CD14-positive monocyte (primary cell): Measurements from ENCODE around the gene EARS2. TPM values are rescaled to one million over a fixed set of nuclear protein-coding genes. Genes with fewer than 3 reads are reported as not detected.

Experiments
- DNase-seq, 3 donors: peaks; one replicate each; pipeline ENCODE4 v3.0.0-alpha.2; 2011 to 2022
- H2AFZ ChIP-seq: 2 replicates; pipeline ENCODE4 v1.6.0; 2012; ENCODE audit warnings: mild to moderate bottlenecking, low read depth, low read length, inconsistent platforms; ENCODE audit not compliant: insufficient read depth, poor library complexity, severe bottlenecking
- H3K27ac ChIP-seq, 2 donors: 1 replicate in 1 of 2; 2 replicates in 1 of 2; pipeline ENCODE4 v1.5.1; 2012 to 2013; ENCODE audit warnings: low read length in 2 of 2, control low read depth in 1 of 2, inconsistent platforms in 1 of 2, low read depth in 1 of 2, mild to moderate bottlenecking in 1 of 2
- H3K27me3 ChIP-seq, 2 donors: one replicate each; pipeline versions ENCODE4 v1.6.0 to v1.6.1; 2011 to 2013; ENCODE audit warnings: low read length in 2 of 2; ENCODE audit not compliant: control insufficient read depth in 2 of 2, insufficient read depth in 2 of 2
- H3K36me3 ChIP-seq, 2 donors: replicated peaks in 1 of 2; 1 replicate in 1 of 2; 2 replicates in 1 of 2; pipeline versions ENCODE4 v1.5.1 to v1.6.1; 2012 to 2013; ENCODE audit warnings: low read length in 2 of 2, control low read depth in 1 of 2, inconsistent platforms in 1 of 2, mild to moderate bottlenecking in 1 of 2; ENCODE audit not compliant: insufficient read depth in 2 of 2, control insufficient read depth in 1 of 2
- H3K4me1 ChIP-seq, 2 donors: 1 replicate in 1 of 2; 2 replicates in 1 of 2; pipeline versions ENCODE4 v1.5.1 to v1.6.1; 2012 to 2013; ENCODE audit warnings: low read length in 2 of 2, control low read depth in 1 of 2, inconsistent platforms in 1 of 2, mild to moderate bottlenecking in 1 of 2, moderate library complexity in 1 of 2; ENCODE audit not compliant: insufficient read depth in 2 of 2, control insufficient read depth in 1 of 2
- H3K4me2 ChIP-seq: replicated peaks from 2 replicates; pipeline ENCODE3; 2012; ENCODE audit warnings: low read length, moderate library complexity, mild to moderate bottlenecking; ENCODE audit not compliant: poor library complexity, severe bottlenecking; ENCODE audit errors: extremely low read depth
- H3K4me3 ChIP-seq, 3 experiments: fragments of 200-600 bp in 1 of 3; sonication (generic) in 1 of 3; replicated peaks in 1 of 3; 1 replicate in 2 of 3; 2 replicates in 1 of 3; pipeline ENCODE4 v1.5.1; 2011 to 2013; ENCODE audit warnings: low read length in 3 of 3, mild to moderate bottlenecking in 3 of 3, control low read depth in 2 of 3, low read depth in 2 of 3, inconsistent platforms in 1 of 3, moderate library complexity in 1 of 3
- H3K79me2 ChIP-seq: 2 replicates; pipeline ENCODE4 v1.6.0; 2012; ENCODE audit warnings: mild to moderate bottlenecking, control low read depth, inconsistent platforms, low read length, moderate library complexity; ENCODE audit not compliant: insufficient read depth
- H3K9ac ChIP-seq: 2 replicates; pipeline ENCODE4 v1.6.0; 2017; ENCODE audit warnings: low read length, mild to moderate bottlenecking; ENCODE audit not compliant: insufficient read depth, poor library complexity, severe bottlenecking
- H3K9me3 ChIP-seq, 2 donors: replicated peaks in 1 of 2; 1 replicate in 1 of 2; 2 replicates in 1 of 2; pipeline versions ENCODE4 v1.5.1 to v1.6.1; 2012 to 2013; ENCODE audit warnings: low read length in 2 of 2, control low read depth in 1 of 2; ENCODE audit not compliant: control insufficient read depth in 1 of 2, insufficient read depth in 1 of 2
- H4K20me1 ChIP-seq: 2 replicates; pipeline ENCODE4 v1.6.0; 2012; ENCODE audit warnings: mild to moderate bottlenecking, low read length, control low read depth, moderate library complexity; ENCODE audit not compliant: insufficient read depth
- H3K27ac Mint-ChIP-seq, 7 donors: one replicate each; pipeline ENCODE4 v1.8.0; 2020; ENCODE audit warnings: mild to moderate bottlenecking in 7 of 7, mixed read lengths in 7 of 7, moderate library complexity in 6 of 7, inconsistent platforms in 2 of 7
- H3K27me3 Mint-ChIP-seq, 3 donors: one replicate each; pipeline ENCODE4 v1.8.0; 2021 to 2022; ENCODE audit warnings: low read depth in 3 of 3, mild to moderate bottlenecking in 3 of 3, mixed read lengths in 3 of 3, moderate library complexity in 3 of 3, inconsistent platforms in 1 of 3
- H3K36me3 Mint-ChIP-seq, 2 donors: one replicate each; pipeline ENCODE4 v1.8.0; 2020; ENCODE audit warnings: mixed read lengths in 2 of 2, inconsistent platforms in 1 of 2, mild to moderate bottlenecking in 1 of 2
- H3K4me1 Mint-ChIP-seq: one replicate; pipeline ENCODE4 v1.8.0; 2020; ENCODE audit warnings: mild to moderate bottlenecking, mixed read lengths
- H3K4me3 Mint-ChIP-seq, 2 donors: one replicate each; pipeline ENCODE4 v1.8.0; 2020; ENCODE audit warnings: mild to moderate bottlenecking in 2 of 2, mixed read lengths in 2 of 2, moderate library complexity in 1 of 2
- H3K9me3 Mint-ChIP-seq, 7 donors: one replicate each; pipeline ENCODE4 v1.8.0; 2020 to 2022; ENCODE audit warnings: mixed read lengths in 7 of 7, mild to moderate bottlenecking in 6 of 7, moderate library complexity in 6 of 7, inconsistent platforms in 2 of 7
- WGBS: methylation state at CpG from one replicate; pipeline ENCODE4 v1.1.5; 2013; ENCODE audit warnings: missing lambda C conversion rate; ENCODE audit not compliant: insufficient coverage; 5-methylcytosine and 5-hydroxymethylcytosine counted together
- intact Hi-C, 2 donors: fragments of 100-400 bp; cut with micrococcal nuclease; formaldehyde crosslinking; loops; one replicate each; pipeline versions ENCODE4 v1.15.0 to v1.15.1; 2023
- polyA plus RNA-seq, 3 donors: library from polyadenylated mRNA; depleted of rRNA in 1 of 3; unstranded in 2 of 3; stranded (reverse) in 1 of 3; fragments of 300-500 nt in 2 of 3; fragments of >200 nt in 1 of 3; fragmentation: Illumina TruSeq in 2 of 3; gene quantifications; 1 replicate in 2 of 3; 2 replicates in 1 of 3; pipeline ENCODE4 v1.2.3, GENCODE V29; 2012 to 2021
- TF ChIP-seq, protein P1 (sequence below): fragments of 200-600 bp; IDR thresholded peaks from one replicate; pipeline ENCODE4 v1.8.0; 2022; ENCODE audit warnings: antibody characterized with exemption, mild to moderate bottlenecking

Gene EARS2
- polyA plus RNA-seq, 3 donors, result 2.9 to 4.7 (median 4.2) TPM

DNA sequence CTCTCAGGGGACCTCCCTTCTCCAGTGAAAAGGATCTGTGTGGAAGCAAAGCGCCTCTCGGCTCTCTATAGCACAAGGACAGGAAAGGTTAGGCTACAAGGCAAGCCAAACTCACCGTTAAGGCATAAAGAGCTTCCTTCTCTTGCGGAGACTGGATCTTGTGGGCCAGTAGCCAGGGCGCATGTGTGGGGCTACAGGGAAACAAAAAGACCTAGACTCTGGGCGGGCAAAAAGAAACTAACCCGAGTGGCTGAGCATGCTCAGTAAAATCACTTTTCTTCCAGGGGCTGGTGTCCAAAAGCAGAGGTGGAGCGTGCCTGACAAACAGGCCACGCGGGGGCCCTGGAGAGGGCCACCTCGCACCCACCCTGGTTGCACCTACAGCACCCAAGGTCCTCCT, 63.0 kb downstream of the EARS2 start:
- H3K27me3 ChIP-seq, result no peaks in the 10 kb centered on the region
- H3K9me3 ChIP-seq, result no peaks in the 10 kb centered on the region
- H3K27ac Mint-ChIP-seq, result peak overlapping the region in 4 of 7 donors; percentile 13 to 80 (median 33)
- intact Hi-C loops, result loop anchor here in 1 of 2 donors (10.0 kb wide), 1 partner anchor 51 kb away; no protein-coding TSS in a partner anchor
- WGBS, result 99% methylated on average over 10 of the region's 11 CpGs
- no peaks in the 10 kb centered on the region for H3K27me3 Mint-ChIP-seq
- H3K4me2 ChIP-seq, result no peak overlapping the region
- DNase-seq, result no peak
- H2AFZ ChIP-seq, result no peak overlapping the region
- TF ChIP-seq, protein P1, sequence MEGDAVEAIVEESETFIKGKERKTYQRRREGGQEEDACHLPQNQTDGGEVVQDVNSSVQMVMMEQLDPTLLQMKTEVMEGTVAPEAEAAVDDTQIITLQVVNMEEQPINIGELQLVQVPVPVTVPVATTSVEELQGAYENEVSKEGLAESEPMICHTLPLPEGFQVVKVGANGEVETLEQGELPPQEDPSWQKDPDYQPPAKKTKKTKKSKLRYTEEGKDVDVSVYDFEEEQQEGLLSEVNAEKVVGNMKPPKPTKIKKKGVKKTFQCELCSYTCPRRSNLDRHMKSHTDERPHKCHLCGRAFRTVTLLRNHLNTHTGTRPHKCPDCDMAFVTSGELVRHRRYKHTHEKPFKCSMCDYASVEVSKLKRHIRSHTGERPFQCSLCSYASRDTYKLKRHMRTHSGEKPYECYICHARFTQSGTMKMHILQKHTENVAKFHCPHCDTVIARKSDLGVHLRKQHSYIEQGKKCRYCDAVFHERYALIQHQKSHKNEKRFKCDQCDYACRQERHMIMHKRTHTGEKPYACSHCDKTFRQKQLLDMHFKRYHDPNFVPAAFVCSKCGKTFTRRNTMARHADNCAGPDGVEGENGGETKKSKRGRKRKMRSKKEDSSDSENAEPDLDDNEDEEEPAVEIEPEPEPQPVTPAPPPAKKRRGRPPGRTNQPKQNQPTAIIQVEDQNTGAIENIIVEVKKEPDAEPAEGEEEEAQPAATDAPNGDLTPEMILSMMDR, result no peak
- peaks cover 23% of the 10 kb centered on the region for H3K4me1 Mint-ChIP-seq
- peaks cover 42% of the 10 kb centered on the region for H4K20me1 ChIP-seq
- peaks cover 17 to 19% of the 10 kb centered on the region in 2 donors for H3K4me1 ChIP-seq
- H3K36me3 ChIP-seq, result peaks cover 61 to 67% of the 10 kb centered on the region in 2 donors
- no peak overlapping the region for H3K9ac ChIP-seq
- peaks cover 0 to 1% (median 0%) of the 10 kb centered on the region in 7 donors for H3K9me3 Mint-ChIP-seq
- H3K79me2 ChIP-seq, result peaks cover 75% of the 10 kb centered on the region
- peak overlapping the region in 1 of 2 donors; percentile 36 for H3K27ac ChIP-seq
- no peak overlapping the region for H3K4me3 Mint-ChIP-seq
- no peak overlapping the region for H3K4me3 ChIP-seq
- peaks cover 66 to 75% of the 10 kb centered on the region in 2 donors for H3K36me3 Mint-ChIP-seq

DNA sequence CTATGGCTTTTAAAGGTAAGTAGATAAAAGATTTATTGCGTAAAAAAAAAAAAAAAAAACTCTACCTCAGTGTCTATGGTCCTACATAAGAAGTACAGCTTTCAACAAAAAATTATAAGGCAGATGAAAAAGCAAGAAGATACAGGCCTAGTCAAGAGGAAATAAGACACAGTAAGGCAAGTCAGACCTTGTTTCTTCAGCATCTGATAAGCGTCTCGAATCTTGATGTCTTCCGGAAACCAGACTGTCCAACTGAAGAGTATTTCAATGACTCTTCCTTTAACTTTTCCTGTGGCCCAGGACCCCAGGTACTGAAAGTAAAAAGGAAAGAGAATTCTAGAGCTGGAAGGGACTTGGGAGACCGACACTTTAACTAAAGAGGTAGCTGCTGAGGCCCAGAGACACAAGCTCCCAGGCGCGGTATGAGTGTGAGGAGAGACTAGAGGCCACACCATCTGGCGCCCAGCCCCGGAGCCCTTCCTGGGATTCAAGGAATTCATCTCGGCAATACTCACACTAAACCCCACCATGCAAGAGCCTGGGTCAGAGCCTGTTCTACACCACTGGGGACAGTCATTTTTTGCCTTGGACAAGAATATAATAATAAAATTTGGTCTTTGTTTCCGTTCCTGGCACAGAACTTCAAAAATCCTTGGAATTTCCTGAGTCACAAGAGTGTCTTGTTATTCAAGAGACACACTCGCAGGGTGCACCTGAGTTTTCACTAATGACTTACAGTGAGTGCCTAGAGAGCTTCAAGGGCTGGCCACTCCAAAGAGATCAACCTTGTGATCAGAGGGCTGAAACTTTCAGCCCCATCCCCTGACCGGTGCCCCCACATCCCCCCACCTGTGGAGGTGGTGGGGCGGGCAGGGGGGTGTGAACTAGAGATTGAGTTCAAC, 65.4 kb downstream of the EARS2 start:
- intact Hi-C loops, result loop anchor here in 1 of 2 donors (10.0 kb wide), 1 partner anchor 53 kb away; no protein-coding TSS in a partner anchor
- Mint-ChIP-seq H3K27me3 (no peaks in the 10 kb centered on the region), H3K4me1 (peaks cover 6% of the 10 kb centered on the region), H3K4me3 (no peak overlapping the region), H3K9me3 (no peaks in the 10 kb centered on the region), H3K36me3 (peaks cover 88 to 99% of the 10 kb centered on the region in 2 donors), H3K27ac (peak overlapping the region in 3 of 7 donors; percentile 31 to 79 (median 73))
- Histone ChIP-seq H3K4me3 (no peak overlapping the region), H3K36me3 (peaks cover 83 to 91% of the 10 kb centered on the region in 2 donors), H3K4me2 (no peak overlapping the region), H3K9me3 (no peaks in the 10 kb centered on the region), H3K27me3 (no peaks in the 10 kb centered on the region), H4K20me1 (peaks cover 29% of the 10 kb centered on the region), H3K4me1 (peaks cover 4 to 5% of the 10 kb centered on the region in 2 donors), H3K79me2 (peaks cover 51% of the 10 kb centered on the region), H3K27ac (no peak overlapping the region), H3K9ac (no peak overlapping the region), H2AFZ (no peak overlapping the region)
- DNase-seq, result no peak
- TF ChIP-seq, protein P1, result no peak
- WGBS, result 100% methylated on average over 2 of the region's 14 CpGs
